AG09309 (cell line): ENCODE data around the gene EDDM13.

Experiments used
- DNase-seq: peaks from one replicate; pipeline ENCODE4 v3.0.0-alpha.2; 2010; ENCODE audit warnings: low read depth
- H3K4me3 ChIP-seq: 2 replicates; pipeline ENCODE4 v1.5.1; 2011; ENCODE audit warnings: mild to moderate bottlenecking, low read depth, low read length, moderate library complexity; ENCODE audit not compliant: control insufficient read depth
- TF ChIP-seq, protein P1 (sequence below): IDR thresholded peaks from 2 replicates; pipeline ENCODE4 v1.5.1; 2011; ENCODE audit warnings: mild to moderate bottlenecking, low read depth, low read length, inconsistent platforms; ENCODE audit not compliant: insufficient read depth, control insufficient read depth; ENCODE audit errors: missing control alignments

EDDM13 gene

GRCh38 chr19:56341948-56342347, 69.4 kb downstream of the EDDM13 start:
- TF ChIP-seq, protein P1, sequence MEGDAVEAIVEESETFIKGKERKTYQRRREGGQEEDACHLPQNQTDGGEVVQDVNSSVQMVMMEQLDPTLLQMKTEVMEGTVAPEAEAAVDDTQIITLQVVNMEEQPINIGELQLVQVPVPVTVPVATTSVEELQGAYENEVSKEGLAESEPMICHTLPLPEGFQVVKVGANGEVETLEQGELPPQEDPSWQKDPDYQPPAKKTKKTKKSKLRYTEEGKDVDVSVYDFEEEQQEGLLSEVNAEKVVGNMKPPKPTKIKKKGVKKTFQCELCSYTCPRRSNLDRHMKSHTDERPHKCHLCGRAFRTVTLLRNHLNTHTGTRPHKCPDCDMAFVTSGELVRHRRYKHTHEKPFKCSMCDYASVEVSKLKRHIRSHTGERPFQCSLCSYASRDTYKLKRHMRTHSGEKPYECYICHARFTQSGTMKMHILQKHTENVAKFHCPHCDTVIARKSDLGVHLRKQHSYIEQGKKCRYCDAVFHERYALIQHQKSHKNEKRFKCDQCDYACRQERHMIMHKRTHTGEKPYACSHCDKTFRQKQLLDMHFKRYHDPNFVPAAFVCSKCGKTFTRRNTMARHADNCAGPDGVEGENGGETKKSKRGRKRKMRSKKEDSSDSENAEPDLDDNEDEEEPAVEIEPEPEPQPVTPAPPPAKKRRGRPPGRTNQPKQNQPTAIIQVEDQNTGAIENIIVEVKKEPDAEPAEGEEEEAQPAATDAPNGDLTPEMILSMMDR: no peak
- H3K4me3 ChIP-seq: no peak overlapping the region
- no peak for DNase-seq

GRCh38 chr19:56347163-56347778, 74.7 kb downstream of the EDDM13 start:
- no peak for DNase-seq
- TF ChIP-seq, protein P1: no peak
- H3K4me3 ChIP-seq: no peak overlapping the region

- no peak for DNase-seq
- no peak overlapping the region for H3K4me3 ChIP-seq
These were observed 75.8 kb downstream of the EDDM13 start for GRCh38 chr19:56348289-56348877.

GRCh38 chr19:56350416-56351045, 78.0 kb downstream of the EDDM13 start:
- no peak overlapping the region for H3K4me3 ChIP-seq
- TF ChIP-seq, protein P1: peak; percentile 84
- peak; percentile 8 for DNase-seq

More at GRCh38 chr19:56348289-56348877, 75.8 kb downstream of the EDDM13 start:
- TF ChIP-seq, protein P1: peak; percentile 46

- no peak overlapping the region for H3K4me3 ChIP-seq
- no peak for DNase-seq
- TF ChIP-seq, protein P1: no peak
These were observed 78.7 kb downstream of the EDDM13 start for GRCh38 chr19:56351208-56351607.

GRCh38 chr19:56355517-56355916, 83.0 kb downstream of the EDDM13 start:
- no peak overlapping the region for H3K4me3 ChIP-seq
- no peak for DNase-seq
- TF ChIP-seq, protein P1: no peak
